Subcutaneous abdominal adipose tissue (tissue), 5 donors: Measurements from ENCODE around the gene COL5A1.
A peak's percentile ranks its signal among the peaks of the same experiment; 100 is the strongest.

ENCODE experiments used
- H3K27ac ChIP-seq: one replicate; pipeline ENCODE4 v1.7.0; 2013; ENCODE audit warnings: low read depth, mild to moderate bottlenecking, inconsistent platforms, low read length, moderate library complexity
- H3K27me3 ChIP-seq, 5 donors: one replicate each; pipeline ENCODE4 v1.7.0; 2013; ENCODE audit warnings: low read length in 5 of 5, inconsistent platforms in 1 of 5; ENCODE audit not compliant: control insufficient read depth in 5 of 5, insufficient read depth in 4 of 5
- H3K36me3 ChIP-seq, 5 donors: one replicate each; pipeline ENCODE4 v1.7.0; 2013; ENCODE audit warnings: low read length in 5 of 5; ENCODE audit not compliant: control insufficient read depth in 5 of 5, insufficient read depth in 5 of 5
- H3K4me1 ChIP-seq, 5 donors: one replicate each; pipeline ENCODE4 v1.7.0; 2013; ENCODE audit warnings: low read length in 5 of 5, mild to moderate bottlenecking in 3 of 5, moderate library complexity in 1 of 5; ENCODE audit not compliant: control insufficient read depth in 5 of 5, insufficient read depth in 5 of 5
- H3K4me3 ChIP-seq, 5 donors: one replicate each; pipeline ENCODE4 v1.7.0; 2013; ENCODE audit warnings: low read length in 5 of 5, low read depth in 1 of 5
- H3K9ac ChIP-seq, 5 donors: one replicate each; pipeline ENCODE4 v1.7.0; 2013; ENCODE audit warnings: low read length in 5 of 5, mild to moderate bottlenecking in 4 of 5, moderate library complexity in 3 of 5
- H3K9me3 ChIP-seq, 5 donors: one replicate each; pipeline ENCODE4 v1.7.0; 2013; ENCODE audit warnings: low read length in 5 of 5; ENCODE audit not compliant: control insufficient read depth in 5 of 5
- donor health status: healthy.
- donor health status: healthy.
- donor health status: healthy.
- donor health status: healthy.
- donor health status: healthy.

COL5A1 gene

DNA sequence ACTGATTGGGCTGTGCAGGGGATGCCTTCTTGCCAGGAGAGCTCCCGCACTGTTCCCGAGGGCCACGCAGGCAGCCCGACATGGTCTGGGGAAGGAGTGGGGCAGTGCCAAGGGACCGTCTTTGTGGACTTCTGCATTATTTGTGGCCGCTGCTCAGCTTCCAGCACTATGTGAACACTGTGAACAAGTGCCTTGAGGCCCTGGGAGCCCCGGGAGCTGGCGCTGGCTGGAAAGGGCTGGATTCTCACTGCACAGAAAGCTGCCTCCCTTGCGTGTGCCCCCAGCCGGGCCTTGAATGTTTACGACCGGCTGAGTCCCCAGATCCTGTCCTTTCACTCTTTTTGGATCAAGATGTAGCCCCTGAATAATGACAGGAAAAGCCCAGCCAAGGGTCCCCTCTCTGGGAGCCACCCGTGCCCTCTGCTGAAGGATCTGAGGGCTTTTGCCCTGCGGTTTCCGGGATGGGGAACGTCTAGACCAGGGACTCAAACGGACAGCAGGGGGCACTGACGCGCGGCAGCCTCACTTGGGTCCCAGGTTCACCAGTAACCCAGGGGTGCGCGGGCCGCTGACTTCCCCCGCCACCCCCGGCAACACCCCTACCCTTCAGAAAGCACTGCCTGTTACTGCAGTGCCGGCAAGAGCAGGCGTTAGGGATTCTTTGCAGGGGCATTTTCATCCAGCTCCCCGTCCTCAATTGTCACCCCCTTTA, 140.1 kb downstream of the COL5A1 start:
- Histone ChIP-seq H3K36me3 (peaks cover 0 to 42% (median 27%) of the 10 kb centered on the region in 5 donors), H3K9me3 (no peaks in the 10 kb centered on the region), H3K27ac (no peak overlapping the region), H3K9ac (no peak overlapping the region), H3K4me3 (no peak overlapping the region), H3K4me1 (peaks cover 6 to 29% (median 17%) of the 10 kb centered on the region in 5 donors), H3K27me3 (no peaks in the 10 kb centered on the region)

DNA sequence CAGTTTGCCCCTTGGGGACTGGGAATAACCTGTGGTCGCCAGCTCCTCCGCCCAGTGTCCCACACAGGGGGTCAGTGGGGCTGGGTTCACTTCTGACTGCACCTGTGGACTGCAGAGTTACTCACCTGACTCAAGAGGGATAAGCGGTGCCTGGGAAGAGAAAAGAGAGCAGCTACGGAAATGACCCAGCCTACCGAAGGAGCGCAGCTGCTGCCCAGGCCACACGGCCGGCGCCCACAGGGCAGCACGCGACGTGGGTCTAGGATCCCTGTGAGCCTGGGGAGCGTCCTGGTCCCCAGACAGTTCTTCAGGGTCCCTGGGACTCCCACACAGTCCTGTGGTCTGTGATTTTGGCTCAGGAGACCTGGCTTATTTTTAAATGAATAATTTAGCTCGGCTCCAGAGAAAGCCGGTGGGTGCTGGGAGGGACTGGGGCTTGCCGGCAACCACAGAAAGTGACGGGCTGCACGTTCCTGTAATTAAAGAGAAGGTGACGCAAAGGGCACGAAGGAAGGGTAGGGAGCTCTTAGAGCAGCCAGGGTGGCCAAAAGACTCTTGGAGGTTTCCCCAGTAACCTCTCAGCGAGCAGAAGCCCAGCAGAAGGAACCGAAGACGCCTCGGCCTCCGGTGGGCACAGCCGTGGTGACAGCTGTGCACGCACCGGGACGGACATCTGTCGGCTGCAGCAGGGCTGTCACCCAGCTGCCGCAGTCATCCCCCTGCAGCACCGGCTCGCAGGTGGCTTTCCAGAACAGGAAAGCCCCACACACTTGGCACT, 141.5 kb downstream of the COL5A1 start:
- peaks cover 6 to 29% (median 17%) of the 10 kb centered on the region in 5 donors for H3K4me1 ChIP-seq
- H3K9ac ChIP-seq: no peak overlapping the region
- H3K4me3 ChIP-seq: no peak overlapping the region
- H3K27me3 ChIP-seq: no peaks in the 10 kb centered on the region
- no peak overlapping the region for H3K27ac ChIP-seq
- no peaks in the 10 kb centered on the region for H3K9me3 ChIP-seq
- H3K36me3 ChIP-seq: peaks cover 0 to 41% (median 30%) of the 10 kb centered on the region in 5 donors

DNA sequence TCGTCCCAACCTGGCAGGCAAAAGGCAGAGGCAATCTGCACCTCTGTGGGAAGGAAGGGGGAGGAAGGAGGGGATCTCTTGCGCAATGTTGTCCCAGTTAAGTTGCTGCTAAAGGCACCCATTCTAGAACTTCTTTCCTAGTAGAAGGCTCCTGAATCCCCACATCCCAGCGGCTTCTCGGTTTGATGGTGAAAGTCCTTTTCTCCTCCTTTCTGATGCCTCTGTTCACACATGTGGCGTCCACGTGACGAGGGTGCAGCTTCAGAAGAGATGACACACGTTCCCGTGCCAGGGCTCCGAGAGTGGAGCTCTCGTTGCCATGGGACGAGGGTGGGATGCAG, 142.1 kb downstream of the COL5A1 start:
- H3K4me1 ChIP-seq: peaks cover 6 to 29% (median 17%) of the 10 kb centered on the region in 5 donors
- H3K36me3 ChIP-seq: peaks cover 0 to 37% (median 28%) of the 10 kb centered on the region in 5 donors
- H3K4me3 ChIP-seq: no peak overlapping the region
- no peaks in the 10 kb centered on the region for H3K9me3 ChIP-seq
- H3K27me3 ChIP-seq: no peaks in the 10 kb centered on the region
- H3K27ac ChIP-seq: no peak overlapping the region
- H3K9ac ChIP-seq: no peak overlapping the region

DNA sequence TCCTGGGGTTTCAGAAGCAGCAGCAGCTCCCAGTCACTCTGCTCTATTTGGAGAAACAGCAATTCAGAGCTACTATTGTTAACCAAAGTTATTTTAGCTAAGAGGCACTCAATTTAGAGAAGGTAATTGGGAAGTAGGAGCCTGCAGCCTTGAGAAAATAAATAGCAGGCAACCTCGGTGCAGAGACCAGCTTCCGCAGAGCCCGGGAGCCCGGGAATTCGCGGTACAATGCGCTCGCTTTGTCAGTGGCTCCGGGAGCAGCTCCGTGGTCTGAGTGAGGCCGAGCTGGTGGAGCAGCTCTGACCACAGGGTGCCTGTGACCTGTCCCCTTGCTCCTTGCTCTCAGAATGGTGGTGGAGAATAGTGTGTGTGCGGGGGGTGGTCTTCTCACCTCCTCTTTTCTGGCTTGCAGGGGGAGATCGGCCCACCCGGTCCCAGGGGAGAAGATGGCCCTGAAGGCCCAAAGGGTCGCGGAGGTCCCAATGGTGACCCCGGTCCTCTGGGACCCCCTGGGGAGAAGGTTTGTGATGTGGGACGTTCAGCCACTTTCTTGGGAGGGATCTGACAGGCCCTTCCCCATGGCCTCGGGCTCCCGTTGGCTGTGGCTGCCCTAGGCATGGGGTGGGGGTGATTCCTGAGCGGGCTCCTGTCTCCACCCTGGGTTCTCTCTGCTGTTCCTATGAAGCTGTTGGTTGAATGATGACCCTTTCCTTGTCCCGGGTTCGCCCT, 143.1 kb downstream of the COL5A1 start:
- Histone ChIP-seq H3K27me3 (no peaks in the 10 kb centered on the region), H3K9me3 (no peaks in the 10 kb centered on the region), H3K27ac (no peak overlapping the region), H3K4me1 (peaks cover 6 to 31% (median 18%) of the 10 kb centered on the region in 5 donors), H3K36me3 (peaks cover 0 to 40% (median 36%) of the 10 kb centered on the region in 5 donors), H3K9ac (no peak overlapping the region), H3K4me3 (no peak overlapping the region)

DNA sequence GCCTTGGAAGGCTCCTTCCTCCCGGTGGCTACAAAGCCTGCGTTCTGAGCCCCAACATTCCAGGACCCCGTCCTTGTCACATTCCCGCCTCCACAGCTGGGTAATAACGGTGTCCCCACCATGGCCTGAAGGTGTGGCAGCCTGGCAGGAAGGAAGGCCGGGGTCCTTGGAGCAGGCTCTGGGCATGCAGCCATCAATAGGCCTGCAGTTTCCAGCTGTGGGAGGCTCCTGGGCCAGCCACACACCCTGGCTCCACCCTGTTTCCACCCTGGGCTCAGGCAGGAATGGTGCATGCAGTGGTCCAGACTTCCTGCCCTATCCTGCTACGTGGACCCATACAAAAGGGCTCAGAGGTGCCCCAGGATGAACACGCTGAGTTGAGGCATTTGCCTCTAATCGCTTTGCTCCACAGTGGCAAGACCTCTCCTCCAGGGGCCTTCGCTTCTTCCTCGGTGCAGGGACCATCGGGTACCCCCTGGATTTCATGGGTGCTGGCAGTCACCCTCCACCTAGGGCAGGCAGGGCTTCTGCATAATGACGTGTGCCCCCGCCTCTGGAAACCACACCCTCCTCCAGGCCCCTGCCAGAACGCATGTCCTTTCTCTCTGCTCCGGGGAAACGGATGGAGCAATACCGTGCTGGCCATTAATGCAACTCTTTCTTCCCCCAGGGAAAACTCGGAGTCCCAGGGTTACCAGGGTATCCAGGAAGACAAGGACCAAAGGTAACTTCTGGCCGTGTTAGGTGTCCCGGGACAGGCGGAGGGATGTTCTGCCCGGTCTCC, 143.9 kb downstream of the COL5A1 start:
- no peaks in the 10 kb centered on the region for H3K27me3 ChIP-seq
- peaks cover 6 to 34% (median 18%) of the 10 kb centered on the region in 5 donors for H3K4me1 ChIP-seq
- no peak overlapping the region for H3K27ac ChIP-seq
- peaks cover 0 to 35% (median 33%) of the 10 kb centered on the region in 5 donors for H3K36me3 ChIP-seq
- H3K9ac ChIP-seq: no peak overlapping the region
- no peaks in the 10 kb centered on the region for H3K9me3 ChIP-seq
- H3K4me3 ChIP-seq: peak overlapping the region in 1 of 5 donors; percentile 6

DNA sequence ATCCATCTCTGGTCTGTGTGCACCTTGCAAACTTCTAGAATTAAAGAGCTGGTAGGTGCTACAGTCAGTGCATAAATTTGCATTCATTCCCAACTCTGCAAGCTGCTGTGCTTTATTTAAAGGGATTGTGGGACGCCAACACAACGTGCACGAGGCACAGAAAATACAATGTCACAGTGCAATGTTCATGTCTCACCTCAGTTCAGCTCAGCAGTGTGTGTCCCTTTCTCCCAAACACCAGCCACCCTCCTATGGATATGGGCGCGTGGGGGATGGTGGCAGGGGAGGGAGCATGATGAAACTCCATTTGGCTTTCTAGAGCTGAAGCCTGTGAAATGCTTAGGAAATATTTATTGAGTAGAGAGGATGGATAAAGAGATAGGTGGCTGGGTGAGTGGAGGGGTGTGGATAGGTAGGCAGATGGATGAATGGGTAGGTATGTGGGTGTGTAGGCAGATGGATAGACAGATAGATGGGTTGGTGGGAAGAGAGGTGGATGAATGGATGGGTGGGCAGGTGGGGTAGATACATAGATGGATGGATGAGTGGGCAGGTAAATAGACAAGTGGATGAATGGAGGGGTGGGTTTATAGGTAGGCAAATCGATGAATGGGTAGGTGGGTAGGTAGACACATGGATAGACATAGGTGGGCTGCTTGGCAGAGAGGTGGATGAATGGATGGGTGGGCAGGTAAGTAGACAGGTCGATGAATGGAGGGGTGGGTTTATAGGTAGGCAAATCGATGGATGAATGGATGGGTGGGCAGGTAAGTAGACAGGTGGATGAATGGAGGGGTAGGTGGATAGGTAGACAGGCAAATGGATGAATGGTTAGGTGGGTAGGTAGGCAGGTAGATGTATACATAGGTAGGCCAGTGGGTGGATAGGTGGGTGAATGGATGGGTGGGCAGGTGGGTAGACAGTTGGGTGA, 146.3 kb downstream of the COL5A1 start:
- peaks cover 6 to 34% (median 18%) of the 10 kb centered on the region in 5 donors for H3K4me1 ChIP-seq
- H3K27ac ChIP-seq: no peak overlapping the region

DNA sequence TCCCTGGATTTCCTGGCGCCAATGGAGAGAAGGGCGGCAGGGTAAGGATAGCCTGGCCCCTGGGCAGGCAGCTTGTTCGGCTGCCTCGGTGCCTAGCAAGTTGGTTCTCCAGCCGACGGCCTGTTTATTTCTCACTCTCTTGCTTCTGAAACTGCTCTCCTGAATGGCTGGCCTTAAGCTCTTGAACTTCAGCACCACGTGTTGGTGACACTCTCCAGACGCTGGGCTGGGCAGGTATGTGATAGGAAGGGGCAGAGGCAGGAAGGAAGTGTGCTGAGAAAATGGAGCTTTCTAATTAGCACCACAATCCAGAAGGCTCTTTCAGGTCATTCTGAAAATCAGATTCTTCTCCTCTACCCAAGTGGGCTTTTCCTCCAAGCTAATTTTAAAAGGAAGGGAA, 147.6 kb downstream of the COL5A1 start:
- peak overlapping the region in 1 of 5 donors; percentile 20 for H3K9ac ChIP-seq
- no peak overlapping the region for H3K27ac ChIP-seq
- H3K4me1 ChIP-seq: peaks cover under 1 to 30% (median 14%) of the 10 kb centered on the region in 5 donors
- no peaks in the 10 kb centered on the region for H3K27me3 ChIP-seq
- H3K36me3 ChIP-seq: peaks cover 0 to 49% (median 42%) of the 10 kb centered on the region in 5 donors
- H3K4me3 ChIP-seq: no peak overlapping the region
- H3K9me3 ChIP-seq: no peaks in the 10 kb centered on the region

More for the DNA sequence above, 146.3 kb downstream of the COL5A1 start:
- Histone ChIP-seq H3K9ac (no peak overlapping the region), H3K4me3 (no peak overlapping the region), H3K27me3 (no peaks in the 10 kb centered on the region), H3K9me3 (no peaks in the 10 kb centered on the region), H3K36me3 (peaks cover 0 to 41% (median 35%) of the 10 kb centered on the region in 5 donors)

DNA sequence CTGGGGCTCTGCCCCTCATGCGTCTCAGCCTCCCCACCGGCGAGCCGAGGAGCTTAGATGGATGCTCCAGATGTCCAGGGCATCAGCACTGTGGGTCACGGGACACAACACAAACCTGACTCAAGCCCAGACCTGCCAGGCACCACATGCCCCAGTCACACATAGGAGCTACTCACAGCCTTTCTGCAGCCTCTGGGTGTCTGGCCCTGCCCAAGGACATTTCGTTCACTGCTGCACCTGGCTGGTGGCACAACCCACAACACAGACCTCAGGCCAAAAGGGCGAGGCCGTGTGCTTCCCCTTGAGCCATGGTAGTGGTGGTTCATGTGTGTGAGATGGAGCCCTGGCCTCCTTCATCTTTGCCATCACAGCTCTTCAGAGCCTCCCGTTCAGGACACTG, 149.4 kb downstream of the COL5A1 start:
- H3K9ac ChIP-seq: no peak overlapping the region
- H3K27ac ChIP-seq: no peak overlapping the region
- peaks cover 0 to 13% (median under 1%) of the 10 kb centered on the region in 5 donors for H3K4me1 ChIP-seq
- no peak overlapping the region for H3K4me3 ChIP-seq
- no peaks in the 10 kb centered on the region for H3K27me3 ChIP-seq
- no peaks in the 10 kb centered on the region for H3K9me3 ChIP-seq
- peaks cover 0 to 53% (median 50%) of the 10 kb centered on the region in 5 donors for H3K36me3 ChIP-seq

DNA sequence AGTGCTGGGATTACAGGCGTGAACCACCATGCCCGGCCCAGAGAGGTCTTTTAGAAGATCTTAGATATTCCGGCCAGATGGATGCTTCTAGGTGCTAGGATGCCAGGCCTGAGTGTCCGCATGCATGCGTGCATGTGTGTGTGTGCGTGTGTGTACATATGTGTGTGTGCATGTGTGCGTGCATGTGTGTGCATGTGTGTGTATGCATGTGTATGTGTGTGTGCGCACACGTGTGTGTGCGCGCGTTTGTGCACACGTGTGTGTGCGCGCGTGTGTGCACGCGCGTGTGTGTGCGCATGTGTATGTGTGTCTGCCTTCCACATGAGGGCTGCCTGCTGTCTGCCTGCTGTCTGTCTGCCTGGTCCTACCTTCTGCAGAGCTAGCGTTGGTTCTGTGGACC, 151.0 kb downstream of the COL5A1 start:
- H3K36me3 ChIP-seq: peaks cover 0 to 58% (median 48%) of the 10 kb centered on the region in 5 donors
- no peak overlapping the region for H3K4me3 ChIP-seq

More for the DNA sequence above, 151.0 kb downstream of the COL5A1 start:
- no peaks in the 10 kb centered on the region for H3K27me3 ChIP-seq
- H3K27ac ChIP-seq: no peak overlapping the region
- no peaks in the 10 kb centered on the region for H3K9me3 ChIP-seq
- peaks cover 0 to 11% (median 0%) of the 10 kb centered on the region in 5 donors for H3K4me1 ChIP-seq
- H3K9ac ChIP-seq: no peak overlapping the region
